Activated CD8-positive, alpha-beta memory T cell treated with anti-CD3 and anti-CD28 coated beads for 48 hours (primary cell): ENCODE measurements around the gene DOCK2.
"Not testable (repeated sequence)": the region's sequence is repeated elsewhere in the genome, so short reads cannot be mapped to it uniquely, and the experiment has no call there.

ENCODE experiments used
- DNase-seq, 3 experiments: peaks; one replicate each; pipeline ENCODE4 v3.0.0-alpha.2; 2020; ENCODE audit warnings: low read depth in 2 of 3, low spot score in 2 of 3

Gene DOCK2

DNA sequence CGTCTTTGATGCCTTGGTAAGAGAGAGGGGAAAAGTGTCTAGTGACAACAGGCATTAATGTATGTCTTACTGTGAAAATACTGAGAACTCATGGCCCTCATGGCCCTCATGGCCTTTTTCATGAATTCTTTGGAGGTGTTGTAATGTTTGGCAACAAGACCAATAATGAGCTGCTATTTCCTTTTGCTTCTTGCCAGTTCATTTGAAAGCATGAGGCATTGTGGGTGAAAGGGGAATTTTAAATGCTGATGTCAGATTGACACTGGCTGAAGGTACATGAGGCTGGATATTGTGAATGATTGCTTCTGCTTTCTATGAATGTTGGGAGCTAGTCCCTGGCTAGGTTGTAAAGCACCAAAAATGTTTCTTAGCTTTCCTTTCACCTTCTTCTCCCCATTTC is 79.2 kb downstream of the DOCK2 start:
- DNase-seq: no peak

DNA sequence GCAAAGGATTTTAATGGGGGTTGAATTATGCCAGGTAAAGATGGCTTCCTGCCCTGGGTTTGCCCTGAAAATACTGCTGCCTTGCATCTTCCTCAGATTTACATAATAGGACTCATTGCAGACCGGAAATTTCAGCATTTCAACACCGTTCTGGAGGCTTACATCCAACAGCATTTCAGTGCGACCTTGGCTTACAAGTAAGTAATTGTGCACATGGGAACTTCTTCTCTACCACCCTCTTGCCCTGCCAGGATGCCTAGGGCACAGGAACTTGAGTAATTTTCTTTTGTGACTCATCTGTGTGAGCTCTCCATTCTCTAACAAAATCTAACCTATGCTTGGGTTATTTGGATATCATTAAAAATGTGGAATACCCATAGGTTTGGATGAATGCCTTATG is 80.2 kb downstream of the DOCK2 start:
- DNase-seq: no peak

DNA sequence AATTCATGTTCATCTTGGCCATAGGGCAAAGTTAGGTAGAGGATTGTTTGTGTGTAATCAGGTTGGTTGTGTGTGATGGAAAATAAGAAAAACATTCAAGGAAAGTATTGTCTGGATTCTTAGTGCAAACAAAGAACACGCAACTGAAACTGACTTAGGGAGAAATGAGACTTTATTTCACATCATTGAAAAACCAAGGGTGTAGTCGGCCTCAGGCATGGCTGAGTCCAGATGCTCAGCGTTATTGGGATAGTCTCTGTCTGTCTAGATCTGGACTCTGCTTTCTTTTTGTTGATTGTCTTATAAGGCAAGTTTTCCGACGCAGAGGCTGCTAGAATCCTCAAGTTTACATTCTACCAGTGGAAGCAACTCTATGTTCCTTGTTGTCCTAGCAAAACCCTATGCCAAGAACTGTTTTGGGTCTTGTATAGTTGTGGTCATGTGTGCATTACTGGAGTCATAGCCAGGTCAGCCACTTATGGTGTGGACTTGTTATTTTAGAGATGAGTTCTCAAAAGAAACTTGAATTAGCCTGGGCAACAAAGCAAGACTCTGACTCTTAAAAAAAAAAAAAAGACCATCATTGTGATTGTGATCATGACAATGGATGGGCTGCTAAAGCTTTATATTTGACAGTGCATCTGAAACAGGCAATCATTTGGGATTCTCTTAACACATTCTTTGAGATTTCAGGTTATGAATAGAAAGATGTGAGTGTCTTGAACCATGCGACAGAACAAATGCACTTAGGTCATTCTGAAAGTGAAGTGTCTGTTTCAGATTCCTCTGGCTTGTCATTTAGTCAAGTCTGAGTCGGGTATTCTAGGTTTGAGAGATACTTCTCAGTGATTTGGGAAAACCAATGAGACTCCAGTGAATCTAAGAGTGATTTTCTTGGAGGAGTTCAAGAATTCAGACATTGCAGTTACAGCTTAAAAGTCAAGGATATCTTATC is 82.6 kb downstream of the DOCK2 start:
- DNase-seq: no peak

DNA sequence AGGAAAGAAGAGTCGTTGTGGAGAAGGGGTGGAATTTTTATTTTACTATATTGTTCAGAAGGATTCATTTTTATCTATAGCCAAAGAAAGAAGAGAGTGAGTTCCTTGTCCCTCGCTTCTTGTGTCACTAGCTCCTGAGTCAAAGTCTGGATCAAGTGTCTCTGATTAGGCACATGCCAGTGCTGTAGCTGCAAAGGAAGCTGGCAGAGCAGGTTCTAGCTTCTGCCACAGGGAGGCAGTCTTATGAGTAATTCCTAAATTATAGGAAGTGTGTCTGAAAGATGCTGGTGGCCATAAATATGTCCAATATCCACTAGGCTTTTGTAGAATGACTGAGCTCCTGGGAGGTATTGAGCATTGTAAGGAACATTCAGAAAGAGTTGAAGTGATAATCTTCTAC is 84.7 kb downstream of the DOCK2 start:
- no peak for DNase-seq

DNA sequence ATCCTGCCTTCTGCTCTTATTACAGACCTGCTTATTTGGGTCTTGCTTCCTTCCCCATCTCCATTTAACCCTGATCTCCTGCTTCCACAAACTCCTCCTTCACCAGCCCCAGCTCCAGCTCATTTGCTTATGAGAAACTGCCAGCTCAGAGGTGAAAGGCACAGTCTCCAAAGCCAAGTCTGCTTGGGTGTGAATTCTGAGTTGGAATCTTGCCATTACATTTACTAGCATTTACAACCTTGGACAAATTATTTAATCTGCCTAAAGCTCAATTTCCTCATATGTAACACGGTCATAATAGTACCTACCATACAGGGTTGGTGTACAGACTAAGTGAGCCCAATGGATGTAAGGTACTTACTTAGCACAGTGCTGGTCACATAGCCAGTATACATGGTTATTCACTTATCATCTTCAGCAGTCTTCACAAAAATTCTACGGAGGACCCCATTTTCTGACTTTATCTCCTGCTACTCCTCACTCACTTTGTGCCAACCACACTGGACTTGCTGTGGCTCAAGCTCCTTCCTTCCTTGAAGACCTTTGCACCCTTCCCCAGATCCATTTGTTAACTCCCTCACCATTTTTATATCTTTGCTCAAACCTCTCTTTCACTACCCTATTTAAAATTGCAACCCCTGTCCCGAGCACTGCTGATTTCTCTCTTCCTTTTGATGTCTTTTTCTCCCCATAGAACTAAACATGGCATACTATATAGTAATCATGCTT is 86.2 kb downstream of the DOCK2 start:
- DNase-seq: no peak

DNA sequence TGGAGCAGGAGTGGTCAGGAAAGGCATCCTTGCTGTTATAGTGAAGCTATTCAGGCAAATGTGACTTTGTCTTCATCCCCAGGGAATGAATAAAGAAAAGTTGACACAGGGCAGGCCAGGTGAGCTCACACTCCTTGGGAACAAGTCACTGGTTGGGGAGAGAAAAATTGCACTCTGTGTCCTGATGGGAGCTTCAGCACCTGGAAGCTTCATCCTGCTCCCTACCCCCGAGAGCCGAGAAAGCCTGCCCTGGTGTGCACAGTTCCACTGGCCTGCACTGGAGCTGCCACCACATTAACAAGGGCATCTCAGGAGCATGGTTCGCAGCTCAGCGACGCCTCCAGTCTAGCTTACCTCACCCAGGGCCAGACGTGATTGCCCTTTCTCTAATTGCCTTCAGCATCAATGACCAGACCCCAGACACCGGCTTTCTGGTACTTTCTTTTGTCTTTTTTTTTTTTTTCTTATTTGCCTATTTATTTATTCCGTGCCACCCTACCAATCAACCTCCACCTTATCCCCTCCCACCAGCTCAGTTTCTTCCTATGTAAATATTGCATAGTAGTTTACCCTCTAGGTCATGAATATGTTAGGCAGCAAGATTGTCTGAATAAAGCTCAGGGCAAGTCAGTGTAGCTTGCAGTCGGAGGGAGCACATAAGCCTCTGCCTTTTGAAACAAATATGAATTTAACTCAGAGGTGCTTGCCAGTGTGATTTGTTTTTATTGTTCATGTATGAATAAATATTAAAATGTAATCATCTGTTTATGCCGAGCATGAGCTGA is 87.4 kb downstream of the DOCK2 start:
- no peak for DNase-seq

DNA sequence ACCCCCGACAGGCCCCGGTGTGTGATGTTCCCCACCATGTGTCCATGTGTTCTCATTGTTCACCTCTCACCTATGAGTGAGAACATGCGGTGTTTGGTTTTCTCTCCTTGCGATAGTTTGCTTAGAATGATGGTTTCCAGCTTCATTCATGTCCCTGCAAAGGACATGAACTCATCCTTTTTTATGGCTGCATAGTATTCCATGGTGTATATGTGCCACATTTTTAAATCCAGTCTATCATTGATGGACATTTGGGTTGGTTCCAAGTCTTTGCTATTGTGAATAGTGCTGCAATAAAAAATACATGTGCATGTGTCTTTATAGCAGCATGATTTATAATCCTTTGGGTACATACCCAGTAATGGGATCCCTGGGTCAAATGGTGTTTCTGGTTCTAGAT is 88.6 kb downstream of the DOCK2 start:
- DNase-seq: not testable (repeated sequence)

DNA sequence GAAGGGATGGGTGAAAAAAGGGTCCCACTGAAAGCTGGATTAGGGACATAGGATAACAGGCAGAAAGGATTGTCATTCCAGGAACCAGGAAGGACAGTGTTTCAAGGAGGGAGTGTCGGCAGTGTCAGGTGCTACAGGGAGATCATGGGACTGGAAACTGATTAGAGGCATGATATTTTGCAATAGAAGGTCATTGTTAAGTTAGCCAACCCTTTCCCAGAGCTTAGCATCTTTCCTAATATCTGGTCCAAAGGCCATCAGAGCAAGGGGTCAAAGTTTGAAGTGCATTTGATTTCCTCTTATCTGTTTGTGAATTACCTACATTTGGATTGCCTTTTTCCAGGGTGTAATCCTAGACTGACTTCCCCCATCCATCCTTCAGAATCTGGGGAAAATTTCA is 91.3 kb downstream of the DOCK2 start:
- DNase-seq: no peak

DNA sequence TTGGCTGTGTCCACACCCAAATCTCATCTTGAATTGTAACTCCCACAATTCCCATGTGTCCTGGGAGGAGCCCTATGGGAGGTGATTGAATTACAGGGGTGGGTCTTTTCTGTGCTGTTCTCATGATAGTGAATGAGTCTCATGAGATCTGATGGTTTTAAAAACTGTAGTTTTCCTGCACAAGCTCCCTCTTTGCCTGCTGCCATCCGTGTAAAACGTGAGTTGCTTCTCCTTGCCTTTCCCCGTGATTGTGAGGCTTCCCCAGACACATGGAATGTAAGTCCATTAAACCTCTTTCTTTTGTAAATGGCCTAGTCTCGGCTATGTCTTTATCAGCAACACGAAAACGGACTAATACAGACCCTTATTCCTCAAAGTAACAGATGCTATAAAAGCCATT is 94.1 kb downstream of the DOCK2 start:
- DNase-seq: no peak

DNA sequence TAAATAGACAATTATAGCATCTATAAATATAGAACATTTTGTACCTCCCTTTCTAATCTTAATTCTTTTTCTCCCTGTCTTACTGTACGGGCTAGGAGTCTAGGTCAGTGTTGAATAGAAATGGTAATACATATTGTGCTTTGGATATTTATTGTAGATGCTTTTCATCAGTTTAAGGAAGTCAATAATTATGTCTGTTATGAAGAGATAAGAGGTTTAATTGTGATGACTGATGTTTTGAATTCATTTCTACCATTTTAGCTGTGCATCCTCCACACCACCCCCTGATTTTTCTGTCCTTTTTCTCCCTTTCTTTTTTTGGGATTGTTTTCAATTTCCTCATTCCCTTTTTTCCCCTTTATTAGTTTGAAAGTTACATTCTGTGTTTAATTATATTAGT is 95.8 kb downstream of the DOCK2 start:
- no peak for DNase-seq

DNA sequence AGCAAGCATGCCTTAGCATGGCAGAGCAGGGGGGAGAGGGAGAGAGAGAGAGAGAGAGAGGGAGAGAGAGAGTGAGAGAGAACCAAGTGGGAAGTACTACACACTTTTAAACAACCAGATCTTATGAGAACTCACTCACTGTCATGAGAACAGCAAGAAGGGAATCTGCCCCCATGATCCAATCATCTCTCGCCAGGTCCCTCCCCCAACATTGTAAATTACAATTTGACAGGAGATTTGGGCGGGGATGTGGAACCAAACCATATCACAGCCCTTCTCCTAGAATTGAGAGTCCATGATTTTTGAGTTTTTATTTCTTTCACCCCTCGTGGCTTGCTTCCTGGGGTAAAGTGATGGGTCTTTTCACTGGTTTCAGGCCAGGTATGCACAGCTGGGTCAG is 98.8 kb downstream of the DOCK2 start:
- DNase-seq: no peak

DNA sequence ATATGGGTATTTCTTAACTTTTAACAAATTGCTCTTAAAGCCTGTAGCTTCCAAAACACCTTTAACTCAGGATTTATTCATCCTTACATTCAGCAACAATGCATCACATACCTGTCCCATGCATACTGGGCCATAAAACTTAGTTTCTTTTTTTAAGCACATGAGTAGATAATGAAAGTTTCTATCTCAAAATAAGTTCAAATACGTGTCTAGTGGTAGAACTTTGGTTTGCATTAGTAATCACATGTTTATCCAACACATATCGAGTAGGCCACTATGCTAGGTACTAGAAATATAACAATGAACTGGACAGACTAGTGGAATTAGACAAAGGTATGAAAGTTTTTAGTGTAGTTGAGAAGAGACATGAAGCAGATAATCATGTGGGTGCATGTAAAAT is 99.6 kb downstream of the DOCK2 start:
- DNase-seq: no peak

DNA sequence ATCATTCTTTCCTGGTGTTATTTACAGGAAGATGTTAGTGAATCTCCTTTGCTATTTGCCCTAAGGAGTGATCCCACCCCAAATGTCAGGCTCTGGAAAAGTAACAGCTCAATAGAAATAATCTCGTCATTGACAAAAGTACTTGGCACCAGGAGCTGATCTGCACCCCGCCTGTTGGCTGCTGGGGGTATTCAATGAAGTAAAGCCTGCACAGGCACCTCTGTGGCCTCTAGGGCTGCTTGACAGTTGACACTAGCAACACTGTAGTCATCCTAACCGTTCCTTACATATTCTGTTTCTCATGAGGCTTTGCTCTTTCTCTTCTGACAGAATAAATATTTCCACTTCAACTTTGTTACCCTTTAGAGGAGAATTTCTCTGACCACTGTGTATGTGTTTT is 103.4 kb downstream of the DOCK2 start:
- DNase-seq: no peak

DNA sequence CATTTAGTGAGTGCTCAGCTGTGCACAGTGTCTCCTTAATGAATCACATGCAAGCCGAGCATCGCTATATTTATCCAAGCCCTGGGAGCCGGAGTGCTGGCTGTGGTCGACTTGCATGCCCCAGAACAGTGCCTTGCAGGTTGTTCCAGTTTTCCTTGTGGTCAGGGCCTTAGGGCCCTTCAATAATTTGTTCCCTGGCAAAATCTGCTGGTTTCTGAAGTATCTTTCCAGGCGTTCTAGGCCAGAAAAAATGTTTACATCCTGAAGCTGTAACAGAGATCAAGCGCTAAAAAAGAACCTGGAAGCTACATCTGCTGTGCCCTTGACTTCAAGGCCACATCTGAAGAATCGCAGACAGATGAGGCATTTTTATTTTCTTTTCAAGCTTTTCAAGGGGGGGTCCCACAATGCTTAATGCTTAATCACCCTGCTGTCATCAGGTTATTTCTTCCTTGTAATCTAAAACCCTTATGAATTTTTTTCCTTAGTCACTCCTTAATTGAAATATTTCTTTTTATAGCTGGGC is 105.8 kb downstream of the DOCK2 start:
- DNase-seq: no peak

DNA sequence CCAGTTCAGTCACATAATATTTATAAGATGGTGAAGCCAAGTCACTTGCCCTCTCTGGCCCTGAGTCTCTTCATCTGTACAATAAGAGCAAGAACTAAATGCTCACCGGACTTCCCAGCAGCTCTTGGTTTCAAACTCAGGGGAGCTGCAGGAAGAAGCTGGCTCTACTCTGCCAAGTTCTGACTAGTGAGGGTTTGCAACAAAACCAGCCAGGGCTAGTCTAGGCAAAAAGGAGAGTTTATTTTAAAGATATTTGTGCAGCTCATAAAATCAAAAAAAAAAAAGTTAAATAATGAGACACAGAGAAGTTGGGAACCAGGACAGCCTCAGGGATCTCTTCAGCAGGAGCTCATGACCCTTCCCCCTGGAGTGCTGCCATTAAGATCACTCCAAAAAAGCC is 107.3 kb downstream of the DOCK2 start:
- no peak for DNase-seq

DNA sequence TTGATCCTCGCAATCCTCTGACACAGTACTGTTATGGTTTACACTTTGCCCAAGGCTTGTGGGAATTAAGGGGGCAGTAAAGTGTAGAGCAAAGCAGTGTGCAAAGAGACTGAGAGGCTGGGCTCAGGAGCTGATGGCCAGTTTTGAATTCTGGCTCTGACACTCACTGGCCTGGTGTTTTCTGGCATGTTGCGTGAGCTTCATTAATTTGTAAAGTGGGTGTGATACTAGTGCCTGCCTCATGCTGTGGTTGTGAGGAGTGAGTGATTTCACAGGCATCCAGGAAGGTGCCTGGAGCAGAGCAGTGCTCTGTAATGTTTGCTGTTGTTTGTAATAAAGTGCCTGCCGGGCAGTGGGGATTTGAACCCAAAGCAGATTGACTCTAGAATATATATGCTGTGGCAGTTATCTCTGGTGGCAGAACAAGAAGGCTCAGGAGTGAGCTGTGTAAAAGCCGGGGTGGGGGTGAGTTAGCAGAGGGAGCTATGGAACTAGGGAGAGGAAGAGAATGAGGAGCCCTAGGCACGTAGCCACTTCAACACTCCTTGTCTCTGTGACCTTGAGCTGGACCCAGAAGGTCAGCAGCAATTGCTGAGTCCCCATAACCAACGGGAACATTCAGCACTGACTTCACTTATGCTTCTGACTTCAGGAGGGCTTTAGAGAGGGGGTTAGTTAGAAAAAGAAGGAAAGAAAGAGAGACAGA is 108.5 kb downstream of the DOCK2 start:
- DNase-seq: no peak

DNA sequence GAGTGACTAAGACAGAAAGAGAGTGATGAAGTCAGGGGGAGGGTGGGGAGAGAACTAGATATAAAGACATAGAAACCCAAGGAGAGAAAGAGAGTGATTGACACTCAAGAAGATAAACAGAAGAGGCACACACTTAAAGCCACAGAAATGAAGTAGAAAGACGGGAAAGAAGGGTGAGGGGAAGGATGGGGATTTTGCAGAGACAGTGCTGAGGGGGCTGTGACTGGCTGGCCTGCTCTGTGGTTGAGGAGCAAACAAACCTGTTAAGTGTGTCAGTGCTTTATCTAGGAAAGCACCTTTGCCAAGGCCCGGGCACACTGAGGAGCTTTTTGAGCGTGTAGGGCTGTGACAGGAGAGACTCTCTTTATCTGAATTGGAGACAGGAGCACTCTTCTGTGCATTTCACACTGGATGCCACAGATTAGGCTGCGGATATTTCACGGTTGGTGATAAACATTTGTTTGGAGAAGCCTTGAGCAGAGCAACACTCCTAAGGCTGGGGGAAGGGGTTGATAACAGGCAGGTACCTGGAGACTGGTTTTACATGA is 109.1 kb downstream of the DOCK2 start:
- no peak for DNase-seq

DNA sequence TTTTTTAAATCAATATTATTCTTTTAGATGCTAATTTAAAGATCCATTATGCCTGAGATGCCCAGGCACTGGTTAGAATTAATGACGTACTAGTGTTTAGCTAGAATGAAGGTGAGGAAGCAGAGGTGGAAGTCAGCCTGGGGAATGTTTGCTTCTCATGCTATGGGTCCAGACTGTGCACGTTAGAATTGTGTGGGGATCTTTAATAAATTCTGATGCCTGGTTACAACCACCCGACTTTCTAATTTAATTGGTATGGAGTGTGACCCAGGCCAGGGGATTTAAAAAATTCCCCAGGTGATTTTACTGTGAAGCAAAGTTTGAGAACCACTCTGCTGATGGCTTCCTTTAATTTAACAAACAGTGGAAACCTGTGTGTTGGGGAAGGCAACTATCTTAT is 111.1 kb downstream of the DOCK2 start:
- no peak for DNase-seq

DNA sequence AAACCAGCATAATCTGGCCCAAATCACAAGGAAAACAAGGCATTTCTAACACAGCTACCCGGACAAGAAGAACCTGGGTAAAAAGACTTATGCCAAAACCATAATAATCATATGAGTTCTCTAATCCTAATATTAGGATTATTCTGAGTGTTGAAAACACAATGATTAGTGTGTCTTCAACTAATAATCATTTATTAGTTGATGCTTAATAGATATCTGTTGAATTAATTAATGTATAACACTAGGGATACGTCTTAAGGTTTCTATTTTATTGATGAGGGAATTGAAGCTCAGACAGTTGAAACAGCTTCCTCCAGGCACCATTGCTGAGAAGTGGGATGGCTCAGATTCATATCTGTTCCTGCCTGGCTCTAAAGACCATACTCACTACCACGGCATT is 112.2 kb downstream of the DOCK2 start:
- DNase-seq: no peak

DNA sequence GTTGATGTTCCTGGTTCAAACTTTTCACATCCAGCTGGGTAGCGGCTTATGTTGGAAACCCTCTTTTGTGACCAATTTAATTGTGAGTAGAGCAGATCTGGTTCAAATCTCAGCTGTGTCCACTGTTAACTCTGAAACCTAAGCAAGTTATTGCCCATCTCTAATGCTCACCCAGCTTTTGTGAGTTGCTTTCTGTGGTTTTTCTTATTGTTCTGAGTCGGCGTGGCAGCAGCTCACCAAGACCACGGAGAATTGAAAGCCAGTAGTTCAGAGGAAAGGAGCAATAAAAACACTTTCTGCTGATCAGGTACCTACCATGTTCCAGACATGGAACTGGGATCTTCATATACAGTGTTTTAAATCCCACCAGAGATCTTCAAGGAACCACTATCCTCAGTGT is 114.4 kb downstream of the DOCK2 start:
- DNase-seq: no peak

DNA sequence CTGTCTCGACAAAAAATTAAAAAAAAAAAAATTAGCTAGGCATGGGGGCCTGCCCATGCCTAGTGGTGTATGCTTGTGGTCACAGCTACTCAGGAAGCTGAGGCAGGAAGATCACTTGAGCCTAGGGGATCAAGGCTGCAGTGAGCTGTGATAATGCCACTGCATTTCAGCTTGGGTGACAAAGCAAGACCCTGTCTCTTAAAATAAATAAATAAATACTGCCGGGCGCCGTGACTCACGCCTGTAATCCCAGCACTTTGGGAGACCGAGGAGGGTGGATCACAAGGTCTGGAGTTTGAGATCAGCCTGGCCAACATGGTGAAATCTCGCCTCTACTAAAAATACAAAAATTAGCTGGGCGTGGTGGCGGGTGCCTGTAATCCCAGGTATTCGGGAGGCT is 115.5 kb downstream of the DOCK2 start:
- DNase-seq: not testable (repeated sequence)
